Neural cell (in vitro differentiated cells): ENCODE measurements around the gene ARHGAP10. TPM values are rescaled to one million over a fixed set of nuclear protein-coding genes. Genes with fewer than 3 reads are reported as not detected.

Experiments used
- H2AFZ ChIP-seq: fragments of 200-600, 300-800 bp; sonication (generic), shearing (Covaris generic); 2 replicates; pipeline ENCODE4 v1.6.0; 2014; ENCODE audit warnings: low read depth, mild to moderate bottlenecking, antibody characterized with exemption, low read length, moderate library complexity
- H3F3A ChIP-seq: fragments of 200-600 bp; shearing (Covaris generic); 2 replicates; pipeline ENCODE4 v1.6.1; 2016; ENCODE audit warnings: mild to moderate bottlenecking, moderate library complexity, mixed read lengths, antibody characterized with exemption, low read length; ENCODE audit not compliant: insufficient read depth, poor library complexity, severe bottlenecking
- H3K27ac ChIP-seq: fragments of 200-600, 300-800 bp; sonication (generic), shearing (Covaris generic); 2 replicates; pipeline ENCODE4 v1.5.1; 2014; ENCODE audit warnings: mild to moderate bottlenecking, low read length, moderate library complexity
- H3K27me3 ChIP-seq: fragments of 300-800, 200-600 bp; sonication (generic), shearing (Covaris generic); 2 replicates; pipeline ENCODE4 v1.6.0; 2014; ENCODE audit warnings: mild to moderate bottlenecking, low read depth, low read length, moderate library complexity; ENCODE audit not compliant: insufficient read depth
- H3K36me3 ChIP-seq: fragments of 300-800, 200-600 bp; sonication (generic), shearing (Covaris generic); 2 replicates; pipeline ENCODE4 v1.5.1; 2014; ENCODE audit warnings: mild to moderate bottlenecking, antibody characterized with exemption, low read length, moderate library complexity; ENCODE audit not compliant: insufficient read depth
- H3K4me2 ChIP-seq: fragments of 300-800, 200-600 bp; sonication (generic), shearing (Covaris generic); 2 replicates; pipeline ENCODE4 v1.6.0; 2014; ENCODE audit warnings: mild to moderate bottlenecking, low read length
- H3K4me3 ChIP-seq: fragments of 300-800, 200-600 bp; sonication (generic), shearing (Covaris generic); 2 replicates; pipeline ENCODE4 v1.5.1; 2014; ENCODE audit warnings: mild to moderate bottlenecking, low read length, moderate library complexity
- H3K79me2 ChIP-seq: fragments of 200-600 bp; shearing (Covaris generic); replicated peaks from 2 replicates; pipeline ENCODE4 v1.6.0; 2014; ENCODE audit warnings: mild to moderate bottlenecking, low read length, moderate library complexity; ENCODE audit not compliant: insufficient read depth
- H3K9ac ChIP-seq: fragments of 300-800, 200-600 bp; sonication (generic), shearing (Covaris generic); 2 replicates; pipeline ENCODE4 v1.6.1; 2016; ENCODE audit warnings: mild to moderate bottlenecking, low read length, mixed read lengths
- H3K9me2 ChIP-seq: fragments of 200-600 bp; shearing (Covaris generic); 2 replicates; pipeline ENCODE4 v1.6.1; 2016; ENCODE audit warnings: mild to moderate bottlenecking, low read length, mixed read lengths; ENCODE audit not compliant: insufficient read depth
- H3K9me3 ChIP-seq: fragments of 200-600, 300-800 bp; sonication (generic), shearing (Covaris generic); 2 replicates; pipeline ENCODE4 v1.6.1; 2016; ENCODE audit warnings: mild to moderate bottlenecking, mixed run types, low read length, moderate library complexity, mixed read lengths
- H4K20me1 ChIP-seq: fragments of 200-600 bp; shearing (Covaris generic); 2 replicates; pipeline ENCODE4 v1.6.1; 2016; ENCODE audit warnings: mild to moderate bottlenecking, mixed run types; ENCODE audit not compliant: insufficient read depth
- EP300 ChIP-seq: fragments of 450-650 bp; conservative IDR thresholded peaks from 2 replicates; pipeline ENCODE4 v1.6.1; 2014; ENCODE audit warnings: antibody characterized with exemption, mild to moderate bottlenecking, moderate library complexity; ENCODE audit not compliant: poor library complexity, severe bottlenecking
- EZH2 ChIP-seq: fragments of 200-600, 300-800 bp; shearing (Covaris generic), sonication (generic); IDR thresholded peaks from 2 replicates; pipeline ENCODE4 v1.6.1; 2014; ENCODE audit warnings: antibody characterized with exemption, low read length, borderline replicate concordance, mild to moderate bottlenecking; ENCODE audit not compliant: insufficient read depth, poor library complexity, severe bottlenecking
- MXI1 ChIP-seq: fragments of 450-650 bp; conservative IDR thresholded peaks from 2 replicates; pipeline ENCODE4 v1.6.1; 2014; ENCODE audit warnings: antibody characterized with exemption, mild to moderate bottlenecking; ENCODE audit not compliant: poor library complexity, severe bottlenecking
- POLR2AphosphoS5 ChIP-seq: IDR thresholded peaks from 2 replicates; pipeline ENCODE4 v1.6.1; 2012
- RAD21 ChIP-seq: fragments of 450-650 bp; conservative IDR thresholded peaks from 2 replicates; pipeline ENCODE4 v1.6.1; 2014; ENCODE audit warnings: antibody characterized with exemption, mild to moderate bottlenecking, moderate library complexity
- SMC3 ChIP-seq: fragments of 450-650 bp; conservative IDR thresholded peaks from 2 replicates; pipeline ENCODE4 v1.6.1; 2014; ENCODE audit warnings: antibody characterized with exemption, mild to moderate bottlenecking, moderate library complexity; ENCODE audit not compliant: poor library complexity
- TAF1 ChIP-seq: IDR thresholded peaks from 2 replicates; pipeline ENCODE4 v1.6.1; 2012; ENCODE audit warnings: low read depth
- polyA plus RNA-seq: library from polyadenylated mRNA; depleted of rRNA; stranded (reverse); fragments of >200 nt; gene quantifications from 2 replicates; pipeline ENCODE4 v1.2.3, GENCODE V29; 2014
- TF ChIP-seq, protein P1 (sequence below): fragments of 450-650 bp; IDR thresholded peaks from 2 replicates; pipeline ENCODE4 v1.5.1; 2014; ENCODE audit warnings: antibody characterized with exemption, mild to moderate bottlenecking, moderate library complexity; ENCODE audit not compliant: poor library complexity, severe bottlenecking
- TF ChIP-seq, protein P2 (sequence below): IDR thresholded peaks from 2 replicates; pipeline ENCODE4 v1.6.1; 2012; ENCODE audit warnings: borderline replicate concordance

Gene ARHGAP10
- polyA plus RNA-seq, 1 donor from 2014 or later = 1.2 TPM

- TF ChIP-seq EP300 = no peak
- TF ChIP-seq, protein P1, sequence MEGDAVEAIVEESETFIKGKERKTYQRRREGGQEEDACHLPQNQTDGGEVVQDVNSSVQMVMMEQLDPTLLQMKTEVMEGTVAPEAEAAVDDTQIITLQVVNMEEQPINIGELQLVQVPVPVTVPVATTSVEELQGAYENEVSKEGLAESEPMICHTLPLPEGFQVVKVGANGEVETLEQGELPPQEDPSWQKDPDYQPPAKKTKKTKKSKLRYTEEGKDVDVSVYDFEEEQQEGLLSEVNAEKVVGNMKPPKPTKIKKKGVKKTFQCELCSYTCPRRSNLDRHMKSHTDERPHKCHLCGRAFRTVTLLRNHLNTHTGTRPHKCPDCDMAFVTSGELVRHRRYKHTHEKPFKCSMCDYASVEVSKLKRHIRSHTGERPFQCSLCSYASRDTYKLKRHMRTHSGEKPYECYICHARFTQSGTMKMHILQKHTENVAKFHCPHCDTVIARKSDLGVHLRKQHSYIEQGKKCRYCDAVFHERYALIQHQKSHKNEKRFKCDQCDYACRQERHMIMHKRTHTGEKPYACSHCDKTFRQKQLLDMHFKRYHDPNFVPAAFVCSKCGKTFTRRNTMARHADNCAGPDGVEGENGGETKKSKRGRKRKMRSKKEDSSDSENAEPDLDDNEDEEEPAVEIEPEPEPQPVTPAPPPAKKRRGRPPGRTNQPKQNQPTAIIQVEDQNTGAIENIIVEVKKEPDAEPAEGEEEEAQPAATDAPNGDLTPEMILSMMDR = no peak
- TF ChIP-seq SMC3 = no peak
- TF ChIP-seq, protein P2, sequence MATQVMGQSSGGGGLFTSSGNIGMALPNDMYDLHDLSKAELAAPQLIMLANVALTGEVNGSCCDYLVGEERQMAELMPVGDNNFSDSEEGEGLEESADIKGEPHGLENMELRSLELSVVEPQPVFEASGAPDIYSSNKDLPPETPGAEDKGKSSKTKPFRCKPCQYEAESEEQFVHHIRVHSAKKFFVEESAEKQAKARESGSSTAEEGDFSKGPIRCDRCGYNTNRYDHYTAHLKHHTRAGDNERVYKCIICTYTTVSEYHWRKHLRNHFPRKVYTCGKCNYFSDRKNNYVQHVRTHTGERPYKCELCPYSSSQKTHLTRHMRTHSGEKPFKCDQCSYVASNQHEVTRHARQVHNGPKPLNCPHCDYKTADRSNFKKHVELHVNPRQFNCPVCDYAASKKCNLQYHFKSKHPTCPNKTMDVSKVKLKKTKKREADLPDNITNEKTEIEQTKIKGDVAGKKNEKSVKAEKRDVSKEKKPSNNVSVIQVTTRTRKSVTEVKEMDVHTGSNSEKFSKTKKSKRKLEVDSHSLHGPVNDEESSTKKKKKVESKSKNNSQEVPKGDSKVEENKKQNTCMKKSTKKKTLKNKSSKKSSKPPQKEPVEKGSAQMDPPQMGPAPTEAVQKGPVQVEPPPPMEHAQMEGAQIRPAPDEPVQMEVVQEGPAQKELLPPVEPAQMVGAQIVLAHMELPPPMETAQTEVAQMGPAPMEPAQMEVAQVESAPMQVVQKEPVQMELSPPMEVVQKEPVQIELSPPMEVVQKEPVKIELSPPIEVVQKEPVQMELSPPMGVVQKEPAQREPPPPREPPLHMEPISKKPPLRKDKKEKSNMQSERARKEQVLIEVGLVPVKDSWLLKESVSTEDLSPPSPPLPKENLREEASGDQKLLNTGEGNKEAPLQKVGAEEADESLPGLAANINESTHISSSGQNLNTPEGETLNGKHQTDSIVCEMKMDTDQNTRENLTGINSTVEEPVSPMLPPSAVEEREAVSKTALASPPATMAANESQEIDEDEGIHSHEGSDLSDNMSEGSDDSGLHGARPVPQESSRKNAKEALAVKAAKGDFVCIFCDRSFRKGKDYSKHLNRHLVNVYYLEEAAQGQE = no peak
- TF ChIP-seq EZH2 = no peak
- no peak for TF ChIP-seq POLR2AphosphoS5
- TF ChIP-seq RAD21 = no peak
- no peak for TF ChIP-seq MXI1
- TF ChIP-seq TAF1 = no peak
- Histone ChIP-seq H3K79me2 (no peaks in the 10 kb centered on the region), H3K4me3 (no peak overlapping the region), H3K36me3 (no peaks in the 10 kb centered on the region), H2AFZ (no peak overlapping the region), H3K9me2 (no peaks in the 10 kb centered on the region), H3K27me3 (no peaks in the 10 kb centered on the region), H3K9ac (no peak overlapping the region), H3K4me2 (no peak overlapping the region), H3F3A (no peaks in the 10 kb centered on the region), H3K27ac (no peak overlapping the region), H4K20me1 (no peaks in the 10 kb centered on the region), H3K9me3 (no peaks in the 10 kb centered on the region)
Observed at GRCh38 chr4:147764337-147764736, 32.4 kb downstream of the ARHGAP10 start.

DNA sequence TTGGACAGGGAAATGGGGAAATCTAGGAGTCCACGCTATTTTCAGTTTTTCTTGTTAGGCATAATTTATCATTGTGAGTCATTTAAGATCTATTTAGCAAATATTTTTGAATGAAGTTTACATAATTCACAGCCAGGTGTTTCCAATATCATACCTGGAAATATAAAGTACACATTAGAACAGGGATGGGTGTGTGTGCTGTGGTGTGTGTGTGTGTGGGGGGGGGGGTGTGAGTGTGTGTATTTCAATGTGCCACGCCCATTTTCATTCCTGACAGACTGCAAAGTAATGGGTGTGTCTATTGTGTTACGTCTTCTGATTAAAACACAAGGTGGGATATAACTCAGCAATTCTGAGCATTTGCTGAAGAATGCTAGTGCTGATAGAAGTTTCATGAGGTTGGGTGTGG is 33.2 kb downstream of the ARHGAP10 start:
- Histone ChIP-seq H3K27ac (no peak overlapping the region), H2AFZ (no peak overlapping the region), H3K4me2 (no peak overlapping the region), H3K4me3 (no peak overlapping the region), H4K20me1 (no peaks in the 10 kb centered on the region), H3K27me3 (no peaks in the 10 kb centered on the region), H3K79me2 (no peaks in the 10 kb centered on the region), H3K9me3 (no peaks in the 10 kb centered on the region), H3K9ac (no peak overlapping the region), H3K36me3 (no peaks in the 10 kb centered on the region), H3K9me2 (no peaks in the 10 kb centered on the region), H3F3A (no peaks in the 10 kb centered on the region)
- TF ChIP-seq, protein P1 = no peak
- TF ChIP-seq TAF1 (no peak), POLR2AphosphoS5 (no peak), MXI1 (no peak)
